ENCODE results near the gene PNP.

The PNP gene

DNA sequence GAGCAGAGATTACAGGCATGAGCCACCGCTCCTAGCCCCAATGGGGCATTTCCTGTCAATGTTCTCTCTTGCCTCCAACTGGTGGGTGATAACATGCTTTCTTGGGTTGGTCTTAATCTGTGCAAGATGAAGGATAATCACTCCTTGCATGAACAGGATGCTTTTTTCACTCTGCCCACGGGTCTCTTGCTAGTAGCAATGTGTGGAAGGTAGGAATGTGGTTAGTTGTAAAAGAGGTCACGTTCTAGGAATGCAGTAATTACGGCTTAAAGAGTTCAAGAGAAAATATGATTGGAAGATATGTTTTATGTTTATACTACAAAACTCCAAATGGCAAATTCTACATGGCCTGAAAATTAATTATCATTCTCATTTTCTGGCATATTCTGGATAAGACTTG lies 46.6 kb downstream of the PNP start:
- H3K4me3 ChIP-seq (ENCODE audit: low read depth, low read length): no peak overlapping the region
- ChIA-PET CTCF (interaction anchor here (2.7 kb wide), 1 partner anchor 15 kb away, joined by 8 read pairs; no protein-coding TSS in a partner anchor), POLR2A (no interaction called here)
- TF ChIP-seq, protein P1, sequence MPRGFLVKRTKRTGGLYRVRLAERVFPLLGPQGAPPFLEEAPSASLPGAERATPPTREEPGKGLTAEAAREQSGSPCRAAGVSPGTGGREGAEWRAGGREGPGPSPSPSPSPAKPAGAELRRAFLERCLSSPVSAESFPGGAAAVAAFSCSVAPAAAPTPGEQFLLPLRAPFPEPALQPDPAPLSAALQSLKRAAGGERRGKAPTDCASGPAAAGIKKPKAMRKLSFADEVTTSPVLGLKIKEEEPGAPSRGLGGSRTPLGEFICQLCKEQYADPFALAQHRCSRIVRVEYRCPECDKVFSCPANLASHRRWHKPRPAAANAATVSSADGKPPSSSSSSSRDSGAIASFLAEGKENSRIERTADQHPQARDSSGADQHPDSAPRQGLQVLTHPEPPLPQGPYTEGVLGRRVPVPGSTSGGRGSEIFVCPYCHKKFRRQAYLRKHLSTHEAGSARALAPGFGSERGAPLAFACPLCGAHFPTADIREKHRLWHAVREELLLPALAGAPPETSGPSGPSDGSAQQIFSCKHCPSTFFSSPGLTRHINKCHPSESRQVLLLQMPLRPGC (tag by site-specific recombination; IDR thresholded peaks at IDR 0.05): no peak
- TF ChIP-seq, protein P2, sequence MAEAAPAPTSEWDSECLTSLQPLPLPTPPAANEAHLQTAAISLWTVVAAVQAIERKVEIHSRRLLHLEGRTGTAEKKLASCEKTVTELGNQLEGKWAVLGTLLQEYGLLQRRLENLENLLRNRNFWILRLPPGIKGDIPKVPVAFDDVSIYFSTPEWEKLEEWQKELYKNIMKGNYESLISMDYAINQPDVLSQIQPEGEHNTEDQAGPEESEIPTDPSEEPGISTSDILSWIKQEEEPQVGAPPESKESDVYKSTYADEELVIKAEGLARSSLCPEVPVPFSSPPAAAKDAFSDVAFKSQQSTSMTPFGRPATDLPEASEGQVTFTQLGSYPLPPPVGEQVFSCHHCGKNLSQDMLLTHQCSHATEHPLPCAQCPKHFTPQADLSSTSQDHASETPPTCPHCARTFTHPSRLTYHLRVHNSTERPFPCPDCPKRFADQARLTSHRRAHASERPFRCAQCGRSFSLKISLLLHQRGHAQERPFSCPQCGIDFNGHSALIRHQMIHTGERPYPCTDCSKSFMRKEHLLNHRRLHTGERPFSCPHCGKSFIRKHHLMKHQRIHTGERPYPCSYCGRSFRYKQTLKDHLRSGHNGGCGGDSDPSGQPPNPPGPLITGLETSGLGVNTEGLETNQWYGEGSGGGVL (tag by site-specific recombination; IDR thresholded peaks at IDR 0.05): no peak
- TF ChIP-seq ZNF132 (tag by site-specific recombination; IDR thresholded peaks at IDR 0.05; ENCODE audit: borderline replicate concordance) (no peak), ZFHX2 (tag by site-specific recombination; conservative IDR thresholded peaks at IDR 0.05) (no peak), ZNF146 (tag by site-specific recombination; IDR thresholded peaks at IDR 0.05) (no peak), IKZF3 (tag by site-specific recombination; IDR thresholded peaks at IDR 0.05) (no peak)
- TF ChIP-seq, protein P3, sequence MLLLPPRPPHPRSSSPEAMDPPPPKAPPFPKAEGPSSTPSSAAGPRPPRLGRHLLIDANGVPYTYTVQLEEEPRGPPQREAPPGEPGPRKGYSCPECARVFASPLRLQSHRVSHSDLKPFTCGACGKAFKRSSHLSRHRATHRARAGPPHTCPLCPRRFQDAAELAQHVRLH (tag by site-specific recombination; IDR thresholded peaks at IDR 0.05): no peak
- H3K9me3 ChIP-seq (ENCODE audit: control insufficient read depth, insufficient read depth, low read depth, low read length): no peaks in the 10 kb centered on the region
- H3K27ac ChIP-seq (ENCODE audit: extremely low read depth, low read depth, low read length): no peak overlapping the region
- H3K36me3 ChIP-seq (ENCODE audit: control insufficient read depth in 2 of 2, insufficient read depth in 1 of 2, low read length in 2 of 2): no peaks in the 10 kb centered on the region
- H3K4me1 ChIP-seq (ENCODE audit: control insufficient read depth, insufficient read depth, low read length): no peaks in the 10 kb centered on the region

DNA sequence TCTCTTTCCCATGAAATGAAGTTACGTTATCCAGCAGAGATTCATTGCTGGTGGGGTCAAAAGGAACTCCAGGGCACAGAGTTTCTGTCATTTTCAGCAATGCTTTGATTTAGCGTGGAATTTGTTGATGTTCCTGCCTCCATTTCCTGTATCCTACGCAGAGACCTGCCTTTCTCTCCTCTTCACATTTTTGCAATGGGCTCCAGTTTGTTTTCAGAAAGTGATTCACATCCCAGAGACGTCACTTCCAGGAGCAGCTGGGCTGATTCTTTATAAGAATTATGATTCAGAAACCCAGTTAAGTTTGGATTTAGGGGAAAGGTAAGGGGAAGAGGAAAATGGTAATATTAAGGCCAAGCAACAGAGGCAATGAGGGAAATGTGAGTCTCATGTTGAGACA lies 47.7 kb downstream of the PNP start:
- CTCF ChIA-PET: interaction anchor here (2.7 kb wide), 1 partner anchor 14 kb away, joined by 8 read pairs; no protein-coding TSS in a partner anchor
- POLR2A ChIA-PET: no interaction called here
- Histone ChIP-seq H3K4me3 (ENCODE audit: low read depth, low read length) (no peak overlapping the region), H3K36me3 (ENCODE audit: control insufficient read depth in 2 of 2, insufficient read depth in 1 of 2, low read length in 2 of 2) (no peaks in the 10 kb centered on the region), H3K27ac (ENCODE audit: extremely low read depth, low read depth, low read length) (no peak overlapping the region), H3K9me3 (ENCODE audit: control insufficient read depth, insufficient read depth, low read depth, low read length) (no peaks in the 10 kb centered on the region), H3K4me1 (ENCODE audit: control insufficient read depth, insufficient read depth, low read length) (no peaks in the 10 kb centered on the region)
- TF ChIP-seq GLIS1 (tag by site-specific recombination; IDR thresholded peaks at IDR 0.05): no peak
- TF ChIP-seq, protein P4, sequence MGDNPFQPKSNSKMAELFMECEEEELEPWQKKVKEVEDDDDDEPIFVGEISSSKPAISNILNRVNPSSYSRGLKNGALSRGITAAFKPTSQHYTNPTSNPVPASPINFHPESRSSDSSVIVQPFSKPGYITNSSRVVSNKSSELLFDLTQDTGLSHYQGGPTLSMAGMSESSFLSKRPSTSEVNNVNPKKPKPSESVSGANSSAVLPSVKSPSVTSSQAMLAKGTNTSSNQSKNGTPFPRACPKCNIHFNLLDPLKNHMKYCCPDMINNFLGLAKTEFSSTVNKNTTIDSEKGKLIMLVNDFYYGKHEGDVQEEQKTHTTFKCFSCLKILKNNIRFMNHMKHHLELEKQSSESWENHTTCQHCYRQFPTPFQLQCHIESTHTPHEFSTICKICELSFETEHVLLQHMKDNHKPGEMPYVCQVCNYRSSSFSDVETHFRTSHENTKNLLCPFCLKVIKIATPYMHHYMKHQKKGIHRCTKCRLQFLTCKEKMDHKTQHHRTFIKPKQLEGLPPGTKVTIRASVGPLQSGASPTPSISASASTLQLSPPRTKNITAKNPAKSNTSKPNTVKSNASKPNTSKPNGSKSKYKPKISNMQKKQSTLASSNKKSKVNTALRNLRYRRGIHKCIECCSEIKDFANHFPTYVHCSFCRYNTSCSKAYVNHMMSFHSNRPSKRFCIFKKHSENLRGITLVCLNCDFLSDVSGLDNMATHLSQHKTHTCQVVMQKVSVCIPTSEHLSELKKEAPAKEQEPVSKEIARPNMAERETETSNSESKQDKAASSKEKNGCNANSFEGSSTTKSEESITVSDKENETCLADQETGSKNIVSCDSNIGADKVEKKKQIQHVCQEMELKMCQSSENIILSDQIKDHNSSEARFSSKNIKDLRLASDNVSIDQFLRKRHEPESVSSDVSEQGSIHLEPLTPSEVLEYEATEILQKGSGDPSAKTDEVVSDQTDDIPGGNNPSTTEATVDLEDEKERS (tag by site-specific recombination; IDR thresholded peaks at IDR 0.05): no peak
- TF ChIP-seq ZNF341 (tag by site-specific recombination; IDR thresholded peaks at IDR 0.05; ENCODE audit: low read depth): no peak
- TF ChIP-seq MZF1 (tag by site-specific recombination; IDR thresholded peaks at IDR 0.05; ENCODE audit: borderline replicate concordance): no peak
- TF ChIP-seq ZNF555 (tag by site-specific recombination; conservative IDR thresholded peaks at IDR 0.05): no peak
- TF ChIP-seq KLF9 (tag by site-specific recombination; IDR thresholded peaks at IDR 0.05; ENCODE audit: low read depth): no peak
- no peak for TF ChIP-seq ZNF121 (tag by site-specific recombination; IDR thresholded peaks at IDR 0.05)
- TF ChIP-seq, protein P5, sequence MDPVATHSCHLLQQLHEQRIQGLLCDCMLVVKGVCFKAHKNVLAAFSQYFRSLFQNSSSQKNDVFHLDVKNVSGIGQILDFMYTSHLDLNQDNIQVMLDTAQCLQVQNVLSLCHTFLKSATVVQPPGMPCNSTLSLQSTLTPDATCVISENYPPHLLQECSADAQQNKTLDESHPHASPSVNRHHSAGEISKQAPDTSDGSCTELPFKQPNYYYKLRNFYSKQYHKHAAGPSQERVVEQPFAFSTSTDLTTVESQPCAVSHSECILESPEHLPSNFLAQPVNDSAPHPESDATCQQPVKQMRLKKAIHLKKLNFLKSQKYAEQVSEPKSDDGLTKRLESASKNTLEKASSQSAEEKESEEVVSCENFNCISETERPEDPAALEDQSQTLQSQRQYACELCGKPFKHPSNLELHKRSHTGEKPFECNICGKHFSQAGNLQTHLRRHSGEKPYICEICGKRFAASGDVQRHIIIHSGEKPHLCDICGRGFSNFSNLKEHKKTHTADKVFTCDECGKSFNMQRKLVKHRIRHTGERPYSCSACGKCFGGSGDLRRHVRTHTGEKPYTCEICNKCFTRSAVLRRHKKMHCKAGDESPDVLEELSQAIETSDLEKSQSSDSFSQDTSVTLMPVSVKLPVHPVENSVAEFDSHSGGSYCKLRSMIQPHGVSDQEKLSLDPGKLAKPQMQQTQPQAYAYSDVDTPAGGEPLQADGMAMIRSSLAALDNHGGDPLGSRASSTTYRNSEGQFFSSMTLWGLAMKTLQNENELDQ (tag by site-specific recombination; IDR thresholded peaks at IDR 0.05; ENCODE audit: low read depth): no peak
- TF ChIP-seq IKZF3 (tag by site-specific recombination; IDR thresholded peaks at IDR 0.05): no peak
- no peak for TF ChIP-seq ZNF501 (tag by site-specific recombination; IDR thresholded peaks at IDR 0.05)
- no peak for TF ChIP-seq ZNF585B (tag by site-specific recombination; IDR thresholded peaks at IDR 0.05)
- TF ChIP-seq OSR2 (tag by site-specific recombination; IDR thresholded peaks at IDR 0.05): no peak
- TF ChIP-seq, protein P6, sequence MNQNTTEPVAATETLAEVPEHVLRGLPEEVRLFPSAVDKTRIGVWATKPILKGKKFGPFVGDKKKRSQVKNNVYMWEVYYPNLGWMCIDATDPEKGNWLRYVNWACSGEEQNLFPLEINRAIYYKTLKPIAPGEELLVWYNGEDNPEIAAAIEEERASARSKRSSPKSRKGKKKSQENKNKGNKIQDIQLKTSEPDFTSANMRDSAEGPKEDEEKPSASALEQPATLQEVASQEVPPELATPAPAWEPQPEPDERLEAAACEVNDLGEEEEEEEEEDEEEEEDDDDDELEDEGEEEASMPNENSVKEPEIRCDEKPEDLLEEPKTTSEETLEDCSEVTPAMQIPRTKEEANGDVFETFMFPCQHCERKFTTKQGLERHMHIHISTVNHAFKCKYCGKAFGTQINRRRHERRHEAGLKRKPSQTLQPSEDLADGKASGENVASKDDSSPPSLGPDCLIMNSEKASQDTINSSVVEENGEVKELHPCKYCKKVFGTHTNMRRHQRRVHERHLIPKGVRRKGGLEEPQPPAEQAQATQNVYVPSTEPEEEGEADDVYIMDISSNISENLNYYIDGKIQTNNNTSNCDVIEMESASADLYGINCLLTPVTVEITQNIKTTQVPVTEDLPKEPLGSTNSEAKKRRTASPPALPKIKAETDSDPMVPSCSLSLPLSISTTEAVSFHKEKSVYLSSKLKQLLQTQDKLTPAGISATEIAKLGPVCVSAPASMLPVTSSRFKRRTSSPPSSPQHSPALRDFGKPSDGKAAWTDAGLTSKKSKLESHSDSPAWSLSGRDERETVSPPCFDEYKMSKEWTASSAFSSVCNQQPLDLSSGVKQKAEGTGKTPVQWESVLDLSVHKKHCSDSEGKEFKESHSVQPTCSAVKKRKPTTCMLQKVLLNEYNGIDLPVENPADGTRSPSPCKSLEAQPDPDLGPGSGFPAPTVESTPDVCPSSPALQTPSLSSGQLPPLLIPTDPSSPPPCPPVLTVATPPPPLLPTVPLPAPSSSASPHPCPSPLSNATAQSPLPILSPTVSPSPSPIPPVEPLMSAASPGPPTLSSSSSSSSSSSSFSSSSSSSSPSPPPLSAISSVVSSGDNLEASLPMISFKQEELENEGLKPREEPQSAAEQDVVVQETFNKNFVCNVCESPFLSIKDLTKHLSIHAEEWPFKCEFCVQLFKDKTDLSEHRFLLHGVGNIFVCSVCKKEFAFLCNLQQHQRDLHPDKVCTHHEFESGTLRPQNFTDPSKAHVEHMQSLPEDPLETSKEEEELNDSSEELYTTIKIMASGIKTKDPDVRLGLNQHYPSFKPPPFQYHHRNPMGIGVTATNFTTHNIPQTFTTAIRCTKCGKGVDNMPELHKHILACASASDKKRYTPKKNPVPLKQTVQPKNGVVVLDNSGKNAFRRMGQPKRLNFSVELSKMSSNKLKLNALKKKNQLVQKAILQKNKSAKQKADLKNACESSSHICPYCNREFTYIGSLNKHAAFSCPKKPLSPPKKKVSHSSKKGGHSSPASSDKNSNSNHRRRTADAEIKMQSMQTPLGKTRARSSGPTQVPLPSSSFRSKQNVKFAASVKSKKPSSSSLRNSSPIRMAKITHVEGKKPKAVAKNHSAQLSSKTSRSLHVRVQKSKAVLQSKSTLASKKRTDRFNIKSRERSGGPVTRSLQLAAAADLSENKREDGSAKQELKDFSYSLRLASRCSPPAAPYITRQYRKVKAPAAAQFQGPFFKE (tag by site-specific recombination; IDR thresholded peaks at IDR 0.05; ENCODE audit: borderline replicate concordance): no peak
- no peak for TF ChIP-seq ZNF521 (tag by site-specific recombination; IDR thresholded peaks at IDR 0.05)

Measured in HEK293 (cell line).